ACC112 (cell line): ENCODE measurements around the gene SIRT5.

ENCODE experiments used
- H2AFZ ChIP-seq: fragments of 200-600 bp; sonication (generic); one replicate; pipeline ENCODE4 v1.6.0; 2017; ENCODE audit warnings: antibody characterized with exemption, low read length; ENCODE audit not compliant: unreplicated experiment
- H3K27ac ChIP-seq: fragments of 200-600 bp; sonication (generic); 2 replicates; pipeline ENCODE4 v1.5.1; 2014; ENCODE audit warnings: low read depth, mild to moderate bottlenecking, antibody characterized with exemption, low read length, moderate library complexity
- H3K27me3 ChIP-seq: fragments of 200-600 bp; sonication (generic); 2 replicates; pipeline ENCODE4 v1.6.1; 2014; ENCODE audit warnings: mild to moderate bottlenecking, antibody characterized with exemption, low read length, moderate library complexity, mixed read lengths; ENCODE audit not compliant: insufficient read depth
- H3K36me3 ChIP-seq: fragments of 200-600 bp; sonication (generic); 2 replicates; pipeline ENCODE4 v1.6.1; 2016; ENCODE audit warnings: mild to moderate bottlenecking, antibody characterized with exemption, low read length, moderate library complexity, mixed read lengths; ENCODE audit not compliant: insufficient read depth
- H3K4me1 ChIP-seq: fragments of 200-600 bp; sonication (generic); one replicate; pipeline ENCODE4 v1.6.1; 2016; ENCODE audit warnings: low read length, mixed read lengths; ENCODE audit not compliant: insufficient read depth, unreplicated experiment, control insufficient read depth
- H3K4me3 ChIP-seq: fragments of 200-600 bp; sonication (generic); 2 replicates; pipeline ENCODE4 v1.5.1; 2014; ENCODE audit warnings: mild to moderate bottlenecking, low read depth, low read length
- H3K79me2 ChIP-seq: fragments of 200-600 bp; sonication (generic); one replicate; pipeline ENCODE4 v1.6.0; 2016; ENCODE audit warnings: low read length; ENCODE audit not compliant: control insufficient read depth, unreplicated experiment, insufficient read depth

Gene SIRT5

GRCh38 chr6:13611715-13612114, 37.3 kb downstream of the SIRT5 start:
- H3K4me1 ChIP-seq: peaks cover 13% of the 10 kb centered on the region
- H3K79me2 ChIP-seq: peaks cover 17% of the 10 kb centered on the region
- H3K4me3 ChIP-seq: no peak overlapping the region
- no peaks in the 10 kb centered on the region for H3K36me3 ChIP-seq
- no peaks in the 10 kb centered on the region for H3K27me3 ChIP-seq
- H3K27ac ChIP-seq: no peak overlapping the region
- H2AFZ ChIP-seq: no peak overlapping the region

- H3K4me1 ChIP-seq: peaks cover 22% of the 10 kb centered on the region
- H3K27ac ChIP-seq: no peak overlapping the region
- no peaks in the 10 kb centered on the region for H3K27me3 ChIP-seq
- H3K79me2 ChIP-seq: peaks cover 30% of the 10 kb centered on the region
- H2AFZ ChIP-seq: no peak overlapping the region
- H3K4me3 ChIP-seq: no peak overlapping the region
- peaks cover 9% of the 10 kb centered on the region; the same call in 1 of the 2 replicates for H3K36me3 ChIP-seq
These were observed 38.7 kb downstream of the SIRT5 start for GRCh38 chr6:13613029-13613594.

GRCh38 chr6:13614126-13614925, 39.9 kb downstream of the SIRT5 start:
- Histone ChIP-seq H3K27ac (peak overlapping the region; percentile 71), H2AFZ (peak overlapping the region; percentile 83), H3K36me3 (peaks cover 17% of the 10 kb centered on the region; the same call in 1 of the 2 replicates), H3K27me3 (no peaks in the 10 kb centered on the region), H3K4me3 (peak overlapping the region; percentile 87), H3K79me2 (peaks cover 35% of the 10 kb centered on the region), H3K4me1 (peaks cover 22% of the 10 kb centered on the region)

GRCh38 chr6:13614926-13615791, 40.8 kb downstream of the SIRT5 start, which contains the start of gene NOL7:
NOL7 (plus strand) TSS chr6:13615335; CDS start chr6:13615359, 24 bp downstream.
- H2AFZ ChIP-seq: peak within 1 kb of the TSS; percentile 83
- H3K4me3 ChIP-seq: peak within 1 kb of the TSS; percentile 87
- H3K4me1 ChIP-seq: peaks cover 22% of the 10 kb centered on the region
- H3K27me3 ChIP-seq: no peaks in the 10 kb centered on the region
- H3K27ac ChIP-seq: peak within 1 kb of the TSS; percentile 71
- H3K36me3 ChIP-seq: peaks cover 22% of the 10 kb centered on the region; the same call in 1 of the 2 replicates
- H3K79me2 ChIP-seq: peaks cover 37% of the 10 kb centered on the region

- H3K4me1 ChIP-seq: peaks cover 22% of the 10 kb centered on the region
- no peaks in the 10 kb centered on the region for H3K27me3 ChIP-seq
- H2AFZ ChIP-seq: peak overlapping the region; percentile 19
- H3K4me3 ChIP-seq: peak overlapping the region; percentile 87
- peak overlapping the region; percentile 71 for H3K27ac ChIP-seq
- H3K79me2 ChIP-seq: peaks cover 37% of the 10 kb centered on the region
- peaks cover 27% of the 10 kb centered on the region for H3K36me3 ChIP-seq
These were observed 41.4 kb downstream of the SIRT5 start for GRCh38 chr6:13615792-13616120.

- no peaks in the 10 kb centered on the region for H3K27me3 ChIP-seq
- no peak overlapping the region for H2AFZ ChIP-seq
- peaks cover 40% of the 10 kb centered on the region for H3K36me3 ChIP-seq
- peaks cover 22% of the 10 kb centered on the region for H3K4me1 ChIP-seq
- peaks cover 37% of the 10 kb centered on the region for H3K79me2 ChIP-seq
- H3K27ac ChIP-seq: no peak overlapping the region
- H3K4me3 ChIP-seq: peak overlapping the region; percentile 87
These were observed 42.7 kb downstream of the SIRT5 start for GRCh38 chr6:13617066-13617465.

GRCh38 chr6:13624871-13625288, 50.5 kb downstream of the SIRT5 start:
- no peak overlapping the region for H2AFZ ChIP-seq
- no peak overlapping the region for H3K27ac ChIP-seq
- H3K36me3 ChIP-seq: peaks cover 53% of the 10 kb centered on the region
- H3K27me3 ChIP-seq: no peaks in the 10 kb centered on the region
- no peaks in the 10 kb centered on the region for H3K4me1 ChIP-seq
- H3K79me2 ChIP-seq: no peaks in the 10 kb centered on the region
- no peak overlapping the region for H3K4me3 ChIP-seq

GRCh38 chr6:13629459-13630116, 55.2 kb downstream of the SIRT5 start:
- H2AFZ ChIP-seq: no peak overlapping the region
- H3K27ac ChIP-seq: no peak overlapping the region
- H3K36me3 ChIP-seq: peaks cover 25% of the 10 kb centered on the region; the same call in 1 of the 2 replicates
- no peak overlapping the region for H3K4me3 ChIP-seq
- H3K79me2 ChIP-seq: no peaks in the 10 kb centered on the region
- no peaks in the 10 kb centered on the region for H3K27me3 ChIP-seq
- H3K4me1 ChIP-seq: no peaks in the 10 kb centered on the region

- peaks cover 18% of the 10 kb centered on the region; the same call in 1 of the 2 replicates for H3K36me3 ChIP-seq
- H3K4me1 ChIP-seq: no peaks in the 10 kb centered on the region
- H3K27ac ChIP-seq: no peak overlapping the region
- H2AFZ ChIP-seq: no peak overlapping the region
- no peaks in the 10 kb centered on the region for H3K27me3 ChIP-seq
- H3K79me2 ChIP-seq: no peaks in the 10 kb centered on the region
- H3K4me3 ChIP-seq: no peak overlapping the region
These were observed 56.1 kb downstream of the SIRT5 start for GRCh38 chr6:13630499-13630898.

GRCh38 chr6:13633343-13633742, 58.9 kb downstream of the SIRT5 start:
- peaks cover 22% of the 10 kb centered on the region for H3K36me3 ChIP-seq
- no peaks in the 10 kb centered on the region for H3K27me3 ChIP-seq
- H3K4me3 ChIP-seq: no peak overlapping the region
- no peak overlapping the region for H3K27ac ChIP-seq
- no peak overlapping the region for H2AFZ ChIP-seq
- no peaks in the 10 kb centered on the region for H3K4me1 ChIP-seq
- no peaks in the 10 kb centered on the region for H3K79me2 ChIP-seq
